Neural progenitor cell (in vitro differentiated cells): Measurements from ENCODE around the gene ABCC1.

Experiments used
- EZH2 ChIP-seq: fragments of 200-600 bp; sonication (generic); IDR thresholded peaks from 2 replicates; pipeline ENCODE4 v1.6.1; 2017; ENCODE audit warnings: antibody characterized with exemption, mild to moderate bottlenecking, moderate library complexity
- TF ChIP-seq, protein P1 (sequence below): fragments of 200-600 bp; sonication (generic); IDR thresholded peaks from 2 replicates; pipeline ENCODE4 v1.5.1; 2017; ENCODE audit warnings: antibody characterized with exemption, mild to moderate bottlenecking

DNA sequence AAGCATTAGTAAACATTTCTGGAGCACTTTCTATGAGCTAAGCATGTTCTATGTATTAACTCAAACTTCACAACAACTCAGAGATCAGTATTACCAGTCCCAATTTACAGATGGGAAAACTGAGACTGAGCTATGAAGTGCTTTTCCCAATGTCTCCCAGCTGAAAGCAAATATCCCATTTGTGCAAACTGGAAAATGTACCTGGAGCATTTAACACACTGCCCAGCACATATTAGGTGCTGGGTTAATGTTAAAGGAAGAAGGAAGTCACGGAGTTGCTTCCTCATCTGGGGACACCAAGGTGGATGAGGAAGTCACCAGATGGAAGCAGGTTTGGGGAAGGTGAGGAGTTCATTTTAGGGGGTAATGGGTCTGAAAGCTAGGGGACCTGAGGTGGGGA lies 207.8 kb downstream of the ABCC1 start:
- TF ChIP-seq, protein P1, sequence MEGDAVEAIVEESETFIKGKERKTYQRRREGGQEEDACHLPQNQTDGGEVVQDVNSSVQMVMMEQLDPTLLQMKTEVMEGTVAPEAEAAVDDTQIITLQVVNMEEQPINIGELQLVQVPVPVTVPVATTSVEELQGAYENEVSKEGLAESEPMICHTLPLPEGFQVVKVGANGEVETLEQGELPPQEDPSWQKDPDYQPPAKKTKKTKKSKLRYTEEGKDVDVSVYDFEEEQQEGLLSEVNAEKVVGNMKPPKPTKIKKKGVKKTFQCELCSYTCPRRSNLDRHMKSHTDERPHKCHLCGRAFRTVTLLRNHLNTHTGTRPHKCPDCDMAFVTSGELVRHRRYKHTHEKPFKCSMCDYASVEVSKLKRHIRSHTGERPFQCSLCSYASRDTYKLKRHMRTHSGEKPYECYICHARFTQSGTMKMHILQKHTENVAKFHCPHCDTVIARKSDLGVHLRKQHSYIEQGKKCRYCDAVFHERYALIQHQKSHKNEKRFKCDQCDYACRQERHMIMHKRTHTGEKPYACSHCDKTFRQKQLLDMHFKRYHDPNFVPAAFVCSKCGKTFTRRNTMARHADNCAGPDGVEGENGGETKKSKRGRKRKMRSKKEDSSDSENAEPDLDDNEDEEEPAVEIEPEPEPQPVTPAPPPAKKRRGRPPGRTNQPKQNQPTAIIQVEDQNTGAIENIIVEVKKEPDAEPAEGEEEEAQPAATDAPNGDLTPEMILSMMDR: no peak
- TF ChIP-seq EZH2: no peak
